ENCODE measurements around the gene ST3GAL6.

The ST3GAL6 gene

DNA sequence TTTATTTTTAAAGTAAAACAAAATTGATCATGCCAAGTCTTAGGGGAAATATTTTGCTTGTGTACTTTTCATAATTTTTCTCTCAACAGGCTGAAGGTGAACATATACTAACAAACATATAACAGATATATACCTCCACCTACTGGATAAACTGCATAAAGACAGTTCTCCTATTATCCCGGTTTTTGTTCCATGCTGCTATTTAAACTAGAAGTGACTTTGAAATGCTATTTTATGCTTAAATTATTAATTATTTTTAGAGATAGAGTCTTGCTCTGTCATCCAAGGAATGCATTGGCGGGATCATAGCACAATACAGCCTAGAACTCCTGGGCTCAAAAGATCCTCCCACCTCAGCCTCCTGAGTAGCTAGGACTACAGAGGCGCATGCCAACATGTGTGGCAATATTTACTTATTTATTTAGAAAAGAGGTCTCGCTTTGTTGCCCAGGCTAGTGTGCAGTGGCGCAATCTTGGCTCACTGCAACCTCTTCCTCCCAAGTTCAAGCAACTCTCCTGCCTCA, 49.8 kb downstream of the ST3GAL6 start:
- no peak for DNase-seq (ENCODE audit: low spot score)
- ATAC-seq (ENCODE audit: low read depth), result peak; percentile 61
- no peaks in the 10 kb centered on the region for H3K4me1 ChIP-seq (ENCODE audit: insufficient read depth, poor library complexity, severe bottlenecking)

DNA sequence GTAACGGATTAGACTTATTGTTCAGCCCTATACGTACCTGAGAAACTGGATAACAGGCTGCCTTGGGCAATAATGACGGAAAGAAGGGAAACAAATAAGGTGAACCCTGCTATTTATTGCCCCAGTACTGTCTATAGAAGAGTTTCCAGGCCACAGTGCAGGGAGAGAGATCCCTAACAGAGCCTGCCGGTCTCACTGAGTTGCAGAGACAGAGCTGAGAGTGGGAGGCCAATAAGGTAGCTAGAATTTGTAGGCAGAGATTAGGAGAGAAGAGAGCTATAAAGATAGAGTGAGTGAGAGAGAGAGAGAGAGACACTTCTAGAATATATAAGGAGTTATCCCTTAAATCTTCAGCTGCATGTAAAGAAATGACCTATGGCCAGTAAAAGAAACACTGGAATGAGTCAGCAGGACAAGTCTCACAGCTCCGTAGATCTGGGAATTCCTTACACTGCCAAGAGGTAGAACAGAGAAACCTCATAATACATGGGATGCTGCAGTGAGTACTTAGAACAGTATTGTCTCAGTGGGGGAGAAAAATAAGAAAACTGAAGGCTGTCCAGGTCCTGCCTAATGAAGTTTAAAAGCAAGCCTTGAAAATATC, 51.8 kb downstream of the ST3GAL6 start:
- DNase-seq (ENCODE audit: low spot score) (no peak), ATAC-seq (ENCODE audit: low read depth) (peak; percentile 40; the same call in 1 of the 3 replicates)
- Histone ChIP-seq H3K9me3 (ENCODE audit: severe bottlenecking) (no peaks in the 10 kb centered on the region), H3K27ac (ENCODE audit: poor library complexity, severe bottlenecking) (peak overlapping the region; percentile 13), H3K27me3 (ENCODE audit: insufficient read depth, poor library complexity, severe bottlenecking) (no peaks in the 10 kb centered on the region), H3K4me1 (ENCODE audit: insufficient read depth, poor library complexity, severe bottlenecking) (no peaks in the 10 kb centered on the region), H3K4me3 (ENCODE audit: severe bottlenecking) (no peak overlapping the region), H3K36me3 (ENCODE audit: low read depth) (peaks cover 100% of the 10 kb centered on the region)
- TF ChIP-seq, protein P1, sequence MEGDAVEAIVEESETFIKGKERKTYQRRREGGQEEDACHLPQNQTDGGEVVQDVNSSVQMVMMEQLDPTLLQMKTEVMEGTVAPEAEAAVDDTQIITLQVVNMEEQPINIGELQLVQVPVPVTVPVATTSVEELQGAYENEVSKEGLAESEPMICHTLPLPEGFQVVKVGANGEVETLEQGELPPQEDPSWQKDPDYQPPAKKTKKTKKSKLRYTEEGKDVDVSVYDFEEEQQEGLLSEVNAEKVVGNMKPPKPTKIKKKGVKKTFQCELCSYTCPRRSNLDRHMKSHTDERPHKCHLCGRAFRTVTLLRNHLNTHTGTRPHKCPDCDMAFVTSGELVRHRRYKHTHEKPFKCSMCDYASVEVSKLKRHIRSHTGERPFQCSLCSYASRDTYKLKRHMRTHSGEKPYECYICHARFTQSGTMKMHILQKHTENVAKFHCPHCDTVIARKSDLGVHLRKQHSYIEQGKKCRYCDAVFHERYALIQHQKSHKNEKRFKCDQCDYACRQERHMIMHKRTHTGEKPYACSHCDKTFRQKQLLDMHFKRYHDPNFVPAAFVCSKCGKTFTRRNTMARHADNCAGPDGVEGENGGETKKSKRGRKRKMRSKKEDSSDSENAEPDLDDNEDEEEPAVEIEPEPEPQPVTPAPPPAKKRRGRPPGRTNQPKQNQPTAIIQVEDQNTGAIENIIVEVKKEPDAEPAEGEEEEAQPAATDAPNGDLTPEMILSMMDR (IDR thresholded peaks at IDR 0.05; ENCODE audit: poor library complexity, severe bottlenecking), result no peak

More for the DNA sequence above, 49.8 kb downstream of the ST3GAL6 start:
- Histone ChIP-seq H3K27ac (ENCODE audit: poor library complexity, severe bottlenecking) (no peak overlapping the region), H3K4me3 (ENCODE audit: severe bottlenecking) (no peak overlapping the region), H3K36me3 (ENCODE audit: low read depth) (peaks cover 100% of the 10 kb centered on the region), H3K9me3 (ENCODE audit: severe bottlenecking) (no peaks in the 10 kb centered on the region), H3K27me3 (ENCODE audit: insufficient read depth, poor library complexity, severe bottlenecking) (no peaks in the 10 kb centered on the region)
- TF ChIP-seq, protein P1 (IDR thresholded peaks at IDR 0.05; ENCODE audit: poor library complexity, severe bottlenecking), result peak; percentile 80

DNA sequence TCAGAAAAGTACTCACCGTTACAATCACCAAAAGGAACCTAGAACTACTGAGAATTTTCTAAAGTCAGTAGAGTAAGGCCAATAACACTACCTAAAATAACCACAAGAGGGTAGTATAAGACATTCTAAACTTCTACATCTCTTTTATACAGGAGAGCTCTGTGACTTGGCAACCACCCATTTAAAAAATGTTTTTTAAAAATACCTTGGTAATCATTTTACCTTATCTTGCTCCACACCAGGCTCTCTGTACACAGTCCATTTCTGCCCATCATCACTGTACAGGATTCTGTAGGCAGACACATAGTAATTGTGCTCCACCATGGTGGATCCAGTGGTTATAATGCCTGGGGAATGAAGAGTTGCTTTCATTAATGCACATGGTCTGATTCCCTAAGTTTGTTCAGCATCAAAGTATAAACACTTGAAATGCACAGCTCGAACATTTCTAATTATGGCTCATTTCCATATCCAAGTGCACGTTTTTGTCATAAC, 54.5 kb downstream of the ST3GAL6 start:
- Histone ChIP-seq H3K27ac (ENCODE audit: poor library complexity, severe bottlenecking) (peak overlapping the region; percentile 3), H3K27me3 (ENCODE audit: insufficient read depth, poor library complexity, severe bottlenecking) (no peaks in the 10 kb centered on the region), H3K4me3 (ENCODE audit: severe bottlenecking) (no peak overlapping the region), H3K9me3 (ENCODE audit: severe bottlenecking) (no peaks in the 10 kb centered on the region), H3K36me3 (ENCODE audit: low read depth) (peaks cover 98% of the 10 kb centered on the region), H3K4me1 (ENCODE audit: insufficient read depth, poor library complexity, severe bottlenecking) (no peaks in the 10 kb centered on the region)
- ATAC-seq (ENCODE audit: low read depth) (peak; percentile 64), DNase-seq (ENCODE audit: low spot score) (no peak)
- TF ChIP-seq, protein P1 (IDR thresholded peaks at IDR 0.05; ENCODE audit: poor library complexity, severe bottlenecking), result peak; percentile 76

DNA sequence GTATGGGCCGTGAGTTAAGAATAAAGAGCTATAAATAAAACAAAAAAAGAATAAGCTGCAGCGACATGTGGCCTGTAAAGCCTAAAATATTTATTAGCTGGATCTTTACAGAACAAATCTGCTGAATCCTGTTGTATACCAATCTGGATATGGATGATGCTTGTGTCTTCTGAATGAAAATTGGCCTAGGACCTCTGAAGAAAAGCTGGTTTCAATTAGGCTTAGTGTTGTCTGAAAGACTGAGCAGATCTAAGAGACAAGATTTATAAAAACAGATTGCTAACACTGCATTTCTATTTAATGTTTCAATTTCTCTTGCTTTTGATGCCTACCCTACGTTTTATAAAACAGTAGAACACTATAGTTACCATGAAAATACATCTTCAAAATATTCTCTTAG, 57.9 kb downstream of the ST3GAL6 start:
- H3K27ac ChIP-seq (ENCODE audit: poor library complexity, severe bottlenecking), result peak overlapping the region; percentile 13
- H3K27me3 ChIP-seq (ENCODE audit: insufficient read depth, poor library complexity, severe bottlenecking), result no peaks in the 10 kb centered on the region
- no peaks in the 10 kb centered on the region for H3K9me3 ChIP-seq (ENCODE audit: severe bottlenecking)
- no peak overlapping the region for H3K4me3 ChIP-seq (ENCODE audit: severe bottlenecking)
- TF ChIP-seq, protein P1 (IDR thresholded peaks at IDR 0.05; ENCODE audit: poor library complexity, severe bottlenecking), result no peak
- no peak for DNase-seq (ENCODE audit: low spot score)
- H3K36me3 ChIP-seq (ENCODE audit: low read depth), result peaks cover 88% of the 10 kb centered on the region
- ATAC-seq (ENCODE audit: low read depth), result no peak
- H3K4me1 ChIP-seq (ENCODE audit: insufficient read depth, poor library complexity, severe bottlenecking), result no peaks in the 10 kb centered on the region

DNA sequence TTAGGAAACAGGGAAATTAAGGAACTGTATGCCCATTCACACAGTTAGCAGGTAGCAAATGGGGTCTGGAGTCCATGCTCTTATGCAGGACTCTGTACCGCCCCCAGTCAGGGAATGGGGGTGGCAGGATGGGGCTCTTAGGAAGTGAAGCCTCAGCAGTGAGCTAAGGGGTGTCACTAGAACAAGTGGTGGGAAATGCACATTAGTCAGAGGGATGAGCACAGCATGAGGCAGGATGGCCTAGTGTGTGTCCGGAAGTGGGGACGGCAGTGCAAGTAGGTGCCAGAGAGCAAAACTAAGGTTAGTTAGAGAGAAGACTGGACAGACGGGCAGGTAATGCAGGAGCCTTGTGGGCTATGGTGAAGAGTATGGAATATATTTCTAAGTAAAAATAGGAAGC, 60.7 kb downstream of the ST3GAL6 start:
- no peaks in the 10 kb centered on the region for H3K27me3 ChIP-seq (ENCODE audit: insufficient read depth, poor library complexity, severe bottlenecking)
- TF ChIP-seq, protein P1 (IDR thresholded peaks at IDR 0.05; ENCODE audit: poor library complexity, severe bottlenecking), result no peak
- no peak for DNase-seq (ENCODE audit: low spot score)
- H3K4me3 ChIP-seq (ENCODE audit: severe bottlenecking), result no peak overlapping the region
- H3K4me1 ChIP-seq (ENCODE audit: insufficient read depth, poor library complexity, severe bottlenecking), result peaks cover 6% of the 10 kb centered on the region
- H3K27ac ChIP-seq (ENCODE audit: poor library complexity, severe bottlenecking), result peak overlapping the region; percentile 4
- ATAC-seq (ENCODE audit: low read depth), result peak; percentile 24; the same call in 1 of the 3 replicates
- H3K9me3 ChIP-seq (ENCODE audit: severe bottlenecking), result no peaks in the 10 kb centered on the region
- peaks cover 88% of the 10 kb centered on the region for H3K36me3 ChIP-seq (ENCODE audit: low read depth)

Data from RWPE2 (cell line).